Fibroblast of mammary gland (primary cell): Measurements from ENCODE around the gene ZFPL1.

Source experiments
- DNase-seq: peaks from one replicate; pipeline ENCODE4 v3.0.0-alpha.2; 2010; ENCODE audit warnings: low read depth
- H3K4me3 ChIP-seq: 2 replicates; pipeline ENCODE4 v1.5.1; 2011; ENCODE audit warnings: low read depth, mild to moderate bottlenecking, low read length, moderate library complexity; ENCODE audit not compliant: control insufficient read depth
- CTCF ChIP-seq: conservative IDR thresholded peaks from 2 replicates; pipeline ENCODE4 v1.5.1; 2011; ENCODE audit warnings: low read depth, low read length, inconsistent platforms; ENCODE audit not compliant: control insufficient read depth, insufficient read depth

The ZFPL1 gene

GRCh38 chr11:65127473-65128181, 43.6 kb downstream of the ZFPL1 start:
- H3K4me3 ChIP-seq, result no peak overlapping the region
- DNase-seq, result no peak
- no peak for TF ChIP-seq CTCF

- no peak for DNase-seq
- TF ChIP-seq CTCF, result no peak
- no peak overlapping the region for H3K4me3 ChIP-seq
Observed at GRCh38 chr11:65128182-65129145, 44.4 kb downstream of the ZFPL1 start.

GRCh38 chr11:65129649-65130441, 45.8 kb downstream of the ZFPL1 start:
- no peak overlapping the region for H3K4me3 ChIP-seq
- no peak for TF ChIP-seq CTCF
- no peak for DNase-seq

GRCh38 chr11:65130631-65131416, 46.8 kb downstream of the ZFPL1 start:
- H3K4me3 ChIP-seq, result no peak overlapping the region
- DNase-seq, result no peak
- no peak for TF ChIP-seq CTCF

- no peak for TF ChIP-seq CTCF
- no peak overlapping the region for H3K4me3 ChIP-seq
- no peak for DNase-seq
Observed at GRCh38 chr11:65131417-65131776, 47.4 kb downstream of the ZFPL1 start.

GRCh38 chr11:65131895-65132237, 47.8 kb downstream of the ZFPL1 start:
- no peak overlapping the region for H3K4me3 ChIP-seq
- no peak for DNase-seq
- TF ChIP-seq CTCF, result no peak
